Measurements from ENCODE around the gene MBD5. TPM values are rescaled to one million over a fixed set of nuclear protein-coding genes. Genes with fewer than 3 reads are reported as not detected.

MBD5 gene
- total RNA-seq, 1 donor from 2014 or later: 100 TPM

DNA sequence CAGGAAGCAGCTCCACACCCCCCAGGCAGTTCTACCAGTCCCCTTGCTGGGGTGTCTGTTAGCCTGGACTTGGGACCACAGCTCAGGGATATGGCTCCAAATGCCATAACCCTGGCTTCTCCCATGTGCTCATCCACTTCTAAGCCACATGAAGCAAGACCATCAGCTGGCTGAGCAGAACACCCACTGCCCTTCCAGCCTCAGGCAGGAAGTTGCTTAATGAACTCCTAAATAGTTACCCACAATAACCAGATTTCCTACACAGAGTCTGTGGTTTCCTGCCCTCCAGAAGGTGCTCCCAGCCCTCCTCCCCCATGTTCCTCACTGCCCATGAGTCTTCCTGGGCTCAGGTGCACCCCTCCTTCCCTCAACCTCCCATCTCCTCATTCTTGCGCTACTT lies 525.4 kb downstream of the MBD5 start:
- H3K4me1 Mint-ChIP-seq: no peaks in the 10 kb centered on the region
- H3K36me3 Mint-ChIP-seq: no peaks in the 10 kb centered on the region
- no peaks in the 10 kb centered on the region for H3K27me3 Mint-ChIP-seq (ENCODE audit: low read depth)
- H3K4me3 Mint-ChIP-seq: no peak overlapping the region
- no peak for DNase-seq (ENCODE audit: low spot score in 2 of 2, unreplicated experiment in 2 of 2)
- TF ChIP-seq, protein P1, sequence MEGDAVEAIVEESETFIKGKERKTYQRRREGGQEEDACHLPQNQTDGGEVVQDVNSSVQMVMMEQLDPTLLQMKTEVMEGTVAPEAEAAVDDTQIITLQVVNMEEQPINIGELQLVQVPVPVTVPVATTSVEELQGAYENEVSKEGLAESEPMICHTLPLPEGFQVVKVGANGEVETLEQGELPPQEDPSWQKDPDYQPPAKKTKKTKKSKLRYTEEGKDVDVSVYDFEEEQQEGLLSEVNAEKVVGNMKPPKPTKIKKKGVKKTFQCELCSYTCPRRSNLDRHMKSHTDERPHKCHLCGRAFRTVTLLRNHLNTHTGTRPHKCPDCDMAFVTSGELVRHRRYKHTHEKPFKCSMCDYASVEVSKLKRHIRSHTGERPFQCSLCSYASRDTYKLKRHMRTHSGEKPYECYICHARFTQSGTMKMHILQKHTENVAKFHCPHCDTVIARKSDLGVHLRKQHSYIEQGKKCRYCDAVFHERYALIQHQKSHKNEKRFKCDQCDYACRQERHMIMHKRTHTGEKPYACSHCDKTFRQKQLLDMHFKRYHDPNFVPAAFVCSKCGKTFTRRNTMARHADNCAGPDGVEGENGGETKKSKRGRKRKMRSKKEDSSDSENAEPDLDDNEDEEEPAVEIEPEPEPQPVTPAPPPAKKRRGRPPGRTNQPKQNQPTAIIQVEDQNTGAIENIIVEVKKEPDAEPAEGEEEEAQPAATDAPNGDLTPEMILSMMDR (IDR thresholded peaks at IDR 0.05; ENCODE audit: unreplicated experiment): no peak
- no peak overlapping the region for H3K27ac Mint-ChIP-seq
- no peaks in the 10 kb centered on the region for H3K9me3 Mint-ChIP-seq

DNA sequence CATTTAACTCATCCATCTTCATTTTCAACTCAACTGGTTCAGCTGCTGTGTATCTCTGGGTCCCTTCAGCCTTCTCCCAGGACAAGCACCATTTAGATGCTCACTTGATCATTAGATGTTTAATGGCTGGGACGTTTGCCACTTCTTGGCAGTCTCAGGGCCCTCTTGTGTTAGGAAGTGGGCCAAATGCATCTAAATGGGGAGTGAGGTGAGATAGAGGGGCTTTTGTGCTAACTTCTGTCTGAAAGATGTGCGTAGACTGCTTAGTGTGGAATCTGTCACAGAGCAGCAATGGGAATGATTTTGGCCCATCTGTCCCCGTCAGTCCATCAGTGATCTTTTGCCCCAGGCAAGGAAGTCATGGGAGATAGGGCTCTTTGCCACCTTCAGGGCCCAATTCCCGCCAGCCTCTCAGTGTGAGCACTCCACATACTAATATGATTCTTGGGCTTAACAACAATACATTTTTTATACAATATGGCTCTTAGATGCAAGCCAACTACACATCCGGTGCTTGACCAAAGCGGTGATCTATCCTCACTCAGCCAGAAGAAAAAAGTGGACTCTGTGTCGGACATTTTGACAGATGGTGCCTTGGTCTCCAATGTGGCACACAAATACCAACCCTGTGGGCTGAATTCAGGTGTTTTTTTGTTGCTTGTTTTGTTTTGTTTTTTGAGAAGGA lies 528.0 kb downstream of the MBD5 start:
- H3K4me3 Mint-ChIP-seq: no peak overlapping the region
- no peaks in the 10 kb centered on the region for H3K27me3 Mint-ChIP-seq (ENCODE audit: low read depth)
- no peaks in the 10 kb centered on the region for H3K9me3 Mint-ChIP-seq
- no peak overlapping the region for H3K27ac Mint-ChIP-seq
- DNase-seq (ENCODE audit: low spot score in 2 of 2, unreplicated experiment in 2 of 2): no peak
- TF ChIP-seq, protein P1 (IDR thresholded peaks at IDR 0.05; ENCODE audit: unreplicated experiment): no peak
- H3K4me1 Mint-ChIP-seq: peaks cover 3% of the 10 kb centered on the region
- no peaks in the 10 kb centered on the region for H3K36me3 Mint-ChIP-seq

DNA sequence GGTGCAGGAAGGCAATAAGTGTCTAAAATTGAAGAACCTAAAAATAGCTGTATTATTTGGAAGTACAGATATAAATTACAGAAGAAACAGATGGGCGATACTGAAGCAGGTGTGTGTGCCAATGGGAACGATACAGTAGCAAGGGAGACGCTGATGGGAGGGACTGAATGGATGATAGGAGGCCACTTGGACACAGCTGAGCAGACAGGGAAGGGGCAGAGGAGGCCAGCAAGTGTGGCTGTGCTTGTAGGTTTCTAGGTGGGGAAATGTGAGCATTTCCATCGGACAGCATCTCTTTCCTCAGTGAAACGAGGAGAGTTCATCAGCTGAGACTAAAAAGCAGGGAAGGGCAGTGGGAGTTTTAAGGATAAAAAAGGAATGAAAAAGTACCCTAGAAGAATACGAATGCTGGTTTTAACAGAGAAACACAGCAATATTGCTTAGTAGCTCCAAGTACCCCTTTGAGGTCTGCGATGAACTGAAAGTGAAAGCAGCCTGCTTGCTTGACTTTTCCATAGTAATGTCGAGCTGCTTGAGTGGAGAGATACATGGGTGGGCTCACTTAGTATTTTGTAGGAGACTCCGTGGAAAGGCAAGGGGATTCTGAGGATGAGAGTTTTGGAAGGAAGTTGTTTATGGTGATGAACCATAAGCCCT lies 531.9 kb downstream of the MBD5 start:
- Mint-ChIP-seq H3K4me1 (peaks cover 3% of the 10 kb centered on the region), H3K9me3 (no peaks in the 10 kb centered on the region), H3K27me3 (ENCODE audit: low read depth) (no peaks in the 10 kb centered on the region), H3K36me3 (no peaks in the 10 kb centered on the region), H3K4me3 (no peak overlapping the region), H3K27ac (no peak overlapping the region)
- DNase-seq (ENCODE audit: low spot score in 2 of 2, unreplicated experiment in 2 of 2): no peak
- TF ChIP-seq, protein P1 (IDR thresholded peaks at IDR 0.05; ENCODE audit: unreplicated experiment): no peak

DNA sequence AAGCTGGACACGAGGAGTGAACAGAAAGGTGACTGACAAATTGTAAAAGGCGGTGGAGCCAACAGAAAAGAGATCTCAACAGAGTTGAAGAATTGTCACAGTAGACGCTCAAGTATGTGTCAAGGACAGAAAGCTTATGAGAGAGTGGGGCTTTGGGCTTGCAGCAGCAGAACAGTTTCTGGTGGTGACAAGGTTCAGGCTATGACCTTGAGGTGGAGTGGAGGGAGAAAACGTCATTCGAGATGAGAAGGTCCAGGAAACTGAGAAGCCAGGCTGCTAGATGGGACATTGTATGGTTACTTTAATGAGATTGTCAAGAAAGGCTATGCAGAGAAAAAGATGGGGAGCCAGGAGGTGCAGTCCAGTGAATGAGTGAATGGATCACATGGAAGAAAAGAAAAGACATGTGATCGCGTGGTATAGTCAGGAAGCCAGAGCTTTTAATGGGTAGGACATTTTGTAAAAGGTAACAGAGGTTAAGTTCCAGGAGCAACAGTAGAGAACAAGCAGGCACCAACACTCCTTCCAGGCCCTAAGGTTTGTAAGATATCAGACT lies 532.5 kb downstream of the MBD5 start:
- H3K27ac Mint-ChIP-seq: no peak overlapping the region
- H3K36me3 Mint-ChIP-seq: no peaks in the 10 kb centered on the region
- TF ChIP-seq, protein P1 (IDR thresholded peaks at IDR 0.05; ENCODE audit: unreplicated experiment): no peak
- peaks cover 4% of the 10 kb centered on the region for H3K9me3 Mint-ChIP-seq
- no peaks in the 10 kb centered on the region for H3K27me3 Mint-ChIP-seq (ENCODE audit: low read depth)
- no peak overlapping the region for H3K4me3 Mint-ChIP-seq
- DNase-seq (ENCODE audit: low spot score in 2 of 2, unreplicated experiment in 2 of 2): no peak
- peaks cover 3% of the 10 kb centered on the region for H3K4me1 Mint-ChIP-seq

DNA sequence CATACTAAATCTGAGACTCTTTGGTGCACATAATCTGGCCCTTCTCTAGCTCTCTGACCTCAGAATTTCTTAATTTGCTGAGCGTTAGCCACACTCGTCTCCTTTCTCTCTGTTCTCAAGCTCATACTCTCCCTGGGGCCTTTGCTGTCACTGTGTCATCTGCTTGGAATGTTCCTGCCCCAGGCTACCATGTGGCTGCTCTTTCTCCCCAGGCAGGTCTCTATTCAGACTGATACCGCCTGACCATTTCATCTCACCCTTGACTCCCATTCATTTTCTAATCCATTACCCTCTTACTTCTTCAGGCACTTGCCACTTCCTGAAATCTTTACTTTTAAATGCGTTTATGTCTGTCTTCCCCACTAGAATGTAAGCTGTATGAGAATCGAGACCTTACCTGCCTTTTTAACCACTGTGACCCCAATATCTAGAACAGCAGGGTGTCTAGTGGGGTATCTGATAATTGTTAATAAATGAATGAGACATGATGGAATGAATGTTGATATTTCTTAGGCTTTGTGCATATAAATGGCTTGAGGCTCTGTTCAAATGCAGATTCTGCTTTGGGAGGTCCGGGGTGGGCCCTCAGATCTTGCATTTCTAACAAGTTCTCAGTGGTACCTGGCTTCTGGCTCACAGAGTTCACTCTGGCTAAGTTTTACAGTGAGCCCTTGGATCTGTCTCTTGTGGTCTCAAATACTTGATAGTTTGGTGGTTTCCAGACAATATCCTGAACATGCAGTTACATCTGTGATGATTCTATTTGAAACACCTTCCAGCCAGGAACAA lies 533.8 kb downstream of the MBD5 start:
- no peak overlapping the region for H3K27ac Mint-ChIP-seq
- TF ChIP-seq, protein P1 (IDR thresholded peaks at IDR 0.05; ENCODE audit: unreplicated experiment): no peak
- DNase-seq (ENCODE audit: low spot score in 2 of 2, unreplicated experiment in 2 of 2): no peak
- no peaks in the 10 kb centered on the region for H3K27me3 Mint-ChIP-seq (ENCODE audit: low read depth)
- no peak overlapping the region for H3K4me3 Mint-ChIP-seq
- peaks cover 6% of the 10 kb centered on the region for H3K9me3 Mint-ChIP-seq
- H3K4me1 Mint-ChIP-seq: peaks cover 3% of the 10 kb centered on the region
- no peaks in the 10 kb centered on the region for H3K36me3 Mint-ChIP-seq
